ENCODE measurements around the gene ZDHHC1.

The ZDHHC1 gene

GRCh38 chr16:67447508-67448076 lies 31.3 kb upstream of the ZDHHC1 start:
- DNase-seq (ENCODE audit: low spot score) = peak; percentile 86

GRCh38 chr16:67446968-67447507 lies 30.8 kb upstream of the ZDHHC1 start:
- DNase-seq (ENCODE audit: low spot score) = no peak

- no peak for DNase-seq (ENCODE audit: low spot score)
These were observed 29.9 kb upstream of the ZDHHC1 start for GRCh38 chr16:67445913-67446907.

GRCh38 chr16:67445441-67445912 lies 29.2 kb upstream of the ZDHHC1 start:
- no peak for DNase-seq (ENCODE audit: low spot score)

GRCh38 chr16:67445126-67445426 lies 28.8 kb upstream of the ZDHHC1 start:
- no peak for DNase-seq (ENCODE audit: low spot score)

- DNase-seq (ENCODE audit: low spot score) = no peak
These were observed 28.2 kb upstream of the ZDHHC1 start for GRCh38 chr16:67444259-67445125.

GRCh38 chr16:67443265-67443664 lies 27.0 kb upstream of the ZDHHC1 start:
- DNase-seq (ENCODE audit: low spot score) = no peak

- no peak for DNase-seq (ENCODE audit: low spot score)
These were observed 26.4 kb upstream of the ZDHHC1 start for GRCh38 chr16:67442581-67443255.

GRCh38 chr16:67441907-67442306 lies 25.6 kb upstream of the ZDHHC1 start:
- no peak for DNase-seq (ENCODE audit: low spot score)

- DNase-seq (ENCODE audit: low spot score) = no peak
These were observed 25.0 kb upstream of the ZDHHC1 start for GRCh38 chr16:67441271-67441753.

- DNase-seq (ENCODE audit: low spot score) = no peak
These were observed 22.6 kb upstream of the ZDHHC1 start for GRCh38 chr16:67438824-67439393.

GRCh38 chr16:67438098-67438791 lies 22.0 kb upstream of the ZDHHC1 start:
- DNase-seq (ENCODE audit: low spot score) = no peak

GRCh38 chr16:67437513-67437912 lies 21.2 kb upstream of the ZDHHC1 start:
- peak; percentile 33 for DNase-seq (ENCODE audit: low spot score)

GRCh38 chr16:67436640-67437193 lies 20.4 kb upstream of the ZDHHC1 start:
- DNase-seq (ENCODE audit: low spot score) = no peak

- DNase-seq (ENCODE audit: low spot score) = no peak
These were observed 19.5 kb upstream of the ZDHHC1 start for GRCh38 chr16:67435758-67436164.

GRCh38 chr16:67433131-67433719 lies 16.9 kb upstream of the ZDHHC1 start:
- DNase-seq (ENCODE audit: low spot score) = no peak

GRCh38 chr16:67432506-67432890 lies 16.2 kb upstream of the ZDHHC1 start:
- DNase-seq (ENCODE audit: low spot score) = no peak

GRCh38 chr16:67431775-67432505 lies 15.7 kb upstream of the ZDHHC1 start:
- DNase-seq (ENCODE audit: low spot score) = no peak

Measured in activated CD4-positive, alpha-beta T cell treated with anti-CD3 and anti-CD28 coated beads, Interleukin-2, Interleukin-4, amounts not matched to agents 100 ng/mL and 50 ng/mL, durations not matched to agents 16 hours and 8 hours (primary cell).